T-helper 2 cell (primary cell): Measurements from ENCODE around the gene CCDC144A.
"Not testable (repeated sequence)": the region's sequence is repeated elsewhere in the genome, so short reads cannot be mapped to it uniquely, and the experiment has no call there.

Experiments
- DNase-seq, 5 experiments: peaks; one replicate each; pipeline versions ENCODE4 v3.0.0 to v3.0.0-alpha.2; 2012 to 2022

CCDC144A gene

DNA sequence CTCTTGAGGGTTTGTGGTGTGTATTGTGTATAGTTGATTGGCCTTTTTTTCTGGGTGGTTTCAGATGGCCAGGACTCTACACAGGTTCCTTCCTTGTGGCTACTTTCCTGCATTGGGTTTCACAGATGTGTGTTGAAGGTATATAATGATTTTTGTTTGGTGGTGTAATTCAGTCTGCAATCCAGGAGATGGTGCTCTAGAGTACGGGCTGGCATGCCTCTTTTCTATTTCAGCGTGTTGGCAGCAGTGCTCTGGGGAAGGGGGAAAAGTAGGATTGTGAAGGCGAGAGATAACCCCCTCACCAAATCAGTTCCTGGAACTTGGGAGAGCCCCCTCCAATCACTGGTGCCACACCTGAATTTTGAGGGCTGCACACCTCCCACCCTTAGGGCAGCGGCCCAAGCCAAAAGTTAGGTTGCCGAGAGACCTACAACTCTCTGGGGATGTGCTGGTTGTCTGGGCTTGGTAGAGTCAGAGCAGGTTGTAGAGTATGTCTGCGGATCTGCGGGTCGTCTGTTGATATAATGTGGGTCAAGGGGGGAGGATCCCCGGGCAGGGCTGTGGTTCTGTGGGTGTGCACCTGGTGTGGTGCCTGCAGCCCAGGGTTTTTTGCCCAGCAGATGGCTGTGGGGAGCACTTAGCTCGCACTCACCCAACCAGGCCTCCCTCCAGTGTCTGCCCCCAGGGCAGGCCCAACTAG lies 61.3 kb downstream of the CCDC144A start:
- DNase-seq: peak in 1 of 5 experiments; percentile 1

DNA sequence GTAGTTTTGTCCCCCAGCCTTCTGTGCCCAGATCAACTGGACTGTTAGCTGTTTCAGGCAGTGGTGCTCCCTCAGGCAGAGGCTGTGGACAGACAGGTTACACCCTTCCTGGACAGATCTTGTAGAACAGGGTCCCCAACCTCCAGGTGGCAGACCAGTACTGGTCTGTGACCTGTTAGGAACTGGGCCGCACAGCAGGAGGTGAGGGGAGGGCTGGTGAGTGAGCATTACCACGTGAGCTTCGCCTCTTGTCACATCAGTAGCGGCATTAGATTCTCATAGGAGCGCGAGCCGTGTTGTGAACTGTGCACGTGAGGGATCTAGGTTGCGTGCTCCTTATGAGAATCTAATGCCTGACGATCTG lies 61.9 kb downstream of the CCDC144A start:
- DNase-seq: not testable (repeated sequence)

DNA sequence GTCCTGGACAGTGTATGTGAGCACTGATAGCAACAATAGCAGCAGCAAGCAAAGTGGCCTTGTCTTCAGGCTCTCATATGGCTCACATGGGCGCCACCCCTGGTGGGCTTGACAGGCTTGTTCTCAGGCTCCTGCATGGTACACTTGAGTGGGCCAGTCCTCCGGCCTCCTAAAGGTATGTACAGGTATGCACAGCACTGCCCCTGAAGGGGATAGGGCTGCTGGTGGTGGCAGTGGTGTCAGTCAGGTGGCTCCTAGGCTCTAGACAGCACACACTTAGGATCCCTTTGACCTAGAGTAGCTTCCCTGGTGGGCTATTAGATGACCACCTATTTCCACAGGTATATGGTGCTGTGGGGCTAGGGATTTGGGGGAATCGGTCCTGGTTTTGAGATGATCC lies 67.5 kb downstream of the CCDC144A start:
- DNase-seq: not testable (repeated sequence)

DNA sequence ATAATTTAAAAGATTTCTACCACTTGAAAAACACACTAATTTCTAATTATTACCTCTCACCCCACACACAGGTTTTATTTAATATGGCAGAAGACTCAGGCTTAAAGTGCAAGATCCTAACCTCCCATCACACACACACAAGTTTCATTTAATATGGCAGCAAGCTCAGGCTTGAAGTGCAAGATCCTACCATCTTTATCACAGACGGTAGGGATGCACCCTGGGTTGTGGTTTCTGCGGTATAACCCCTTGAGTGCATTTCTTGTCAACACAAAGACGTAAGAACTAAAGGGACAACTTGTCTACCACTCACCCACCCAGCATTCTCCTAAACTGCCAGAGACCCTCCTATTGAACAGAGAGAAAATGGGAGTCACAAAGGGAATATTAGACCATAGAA lies 68.1 kb downstream of the CCDC144A start:
- peak in 1 of 5 experiments; percentile 3 for DNase-seq

DNA sequence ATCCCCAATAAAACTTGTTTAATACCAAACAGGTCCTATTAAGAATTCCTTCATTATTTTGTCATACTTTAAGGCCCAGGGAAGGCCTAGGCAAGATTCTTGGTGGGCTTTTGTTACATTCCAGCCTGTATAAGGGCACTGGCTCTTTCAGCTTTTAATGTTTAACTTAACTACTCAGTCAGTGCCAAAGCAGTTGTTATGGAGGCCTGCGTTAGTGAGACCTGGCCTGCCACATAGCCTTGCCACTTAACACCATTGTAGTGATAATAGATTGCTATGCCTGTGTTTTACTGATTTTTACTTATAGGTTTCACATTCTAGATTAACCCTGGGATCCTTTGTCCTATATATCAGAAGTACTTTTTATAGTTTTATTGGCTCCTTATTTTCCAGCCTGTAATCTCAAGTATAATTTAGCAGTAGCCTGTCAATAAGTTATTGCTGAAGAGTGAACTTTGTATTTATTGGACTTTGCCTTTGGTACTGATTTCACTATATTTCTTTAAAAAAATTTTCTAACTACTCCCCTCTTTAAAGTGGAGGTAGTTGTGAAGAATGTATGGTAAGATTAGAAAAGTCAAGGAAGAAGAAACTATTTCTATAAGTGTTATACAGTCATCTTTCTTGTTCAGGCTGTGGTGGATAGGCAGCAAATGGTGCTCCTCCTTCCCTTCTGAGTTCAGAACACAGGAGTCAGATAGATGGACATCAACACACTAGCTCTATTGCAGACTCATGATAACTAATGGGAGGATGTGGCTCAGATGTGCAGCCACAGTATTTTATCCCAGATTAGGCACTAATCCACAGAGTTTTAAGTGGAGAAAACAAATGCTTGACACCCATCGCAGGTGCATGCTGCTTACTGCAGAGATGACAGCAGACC lies 78.5 kb downstream of the CCDC144A start:
- not testable (repeated sequence) for DNase-seq

DNA sequence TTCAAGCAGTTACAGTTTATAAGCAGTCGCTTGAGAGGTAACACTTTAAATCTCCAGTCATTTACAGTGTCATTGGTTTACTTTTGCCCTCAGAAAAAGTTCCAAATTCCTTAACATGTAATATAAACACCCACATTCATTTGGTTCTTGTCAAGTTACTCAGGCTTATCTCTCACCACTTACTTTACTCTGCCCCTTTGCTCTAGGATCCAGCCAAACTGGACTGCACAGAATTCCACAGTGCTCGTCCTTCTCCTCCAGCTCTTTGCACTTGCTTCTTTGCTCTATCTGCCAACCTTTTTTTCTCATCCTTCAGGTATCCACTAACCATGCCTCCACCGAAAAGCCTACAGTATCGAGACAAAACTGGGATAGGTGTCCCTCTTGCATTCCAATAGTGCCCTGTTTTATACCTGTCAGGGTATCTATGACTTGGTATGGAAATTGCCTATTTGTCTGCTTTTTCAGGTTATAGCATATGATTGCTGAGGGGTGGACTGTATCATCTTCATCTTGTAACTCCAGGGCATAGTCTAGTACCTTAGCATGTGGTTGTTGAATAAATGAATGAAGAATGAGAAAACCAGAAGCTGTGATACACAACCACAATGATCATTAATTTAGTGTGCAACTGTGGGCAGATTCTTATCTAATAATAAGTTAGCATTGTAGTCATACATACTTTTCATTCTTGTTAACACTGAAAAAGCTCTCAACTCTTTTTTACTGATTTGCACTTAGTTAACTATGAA lies 82.5 kb downstream of the CCDC144A start:
- not testable (repeated sequence) for DNase-seq

DNA sequence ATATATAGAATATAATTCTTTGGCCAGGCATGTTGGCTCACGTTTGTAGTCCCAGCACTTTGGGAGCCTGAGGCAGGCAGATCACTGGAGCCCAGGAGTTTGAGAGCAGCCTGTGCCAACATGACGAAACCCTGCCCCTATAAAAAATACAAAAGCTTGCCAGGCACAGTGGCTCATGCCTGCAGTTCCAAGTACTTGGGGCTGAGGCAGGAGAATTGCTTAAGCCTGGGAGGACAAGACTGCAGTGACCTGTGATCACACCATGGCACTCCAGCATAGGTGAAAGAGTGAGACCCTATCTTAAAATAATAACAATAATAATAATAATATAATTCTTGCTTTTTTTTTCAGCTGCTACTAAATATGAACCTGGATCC lies 83.1 kb downstream of the CCDC144A start:
- DNase-seq: not testable (repeated sequence)

DNA sequence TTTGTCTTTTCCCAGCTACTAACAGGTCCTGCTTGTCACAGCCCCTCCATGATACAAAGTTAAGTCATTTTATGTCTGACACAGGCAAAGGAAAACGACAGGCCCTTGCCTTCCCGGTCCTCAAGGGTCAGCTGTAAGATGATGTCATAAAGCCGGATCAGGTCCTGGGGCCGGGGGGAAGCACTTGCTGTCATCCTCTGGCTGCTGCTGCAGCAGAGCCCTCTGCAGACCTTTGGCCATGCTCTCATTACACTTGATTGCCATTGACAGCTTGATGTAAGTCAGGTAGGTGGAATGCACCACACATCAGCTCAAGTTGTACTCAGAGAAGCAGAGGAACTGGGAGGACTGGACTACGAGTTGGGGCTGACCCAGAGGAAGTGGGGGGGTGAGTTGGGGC lies 97.8 kb downstream of the CCDC144A start:
- DNase-seq: not testable (repeated sequence)

DNA sequence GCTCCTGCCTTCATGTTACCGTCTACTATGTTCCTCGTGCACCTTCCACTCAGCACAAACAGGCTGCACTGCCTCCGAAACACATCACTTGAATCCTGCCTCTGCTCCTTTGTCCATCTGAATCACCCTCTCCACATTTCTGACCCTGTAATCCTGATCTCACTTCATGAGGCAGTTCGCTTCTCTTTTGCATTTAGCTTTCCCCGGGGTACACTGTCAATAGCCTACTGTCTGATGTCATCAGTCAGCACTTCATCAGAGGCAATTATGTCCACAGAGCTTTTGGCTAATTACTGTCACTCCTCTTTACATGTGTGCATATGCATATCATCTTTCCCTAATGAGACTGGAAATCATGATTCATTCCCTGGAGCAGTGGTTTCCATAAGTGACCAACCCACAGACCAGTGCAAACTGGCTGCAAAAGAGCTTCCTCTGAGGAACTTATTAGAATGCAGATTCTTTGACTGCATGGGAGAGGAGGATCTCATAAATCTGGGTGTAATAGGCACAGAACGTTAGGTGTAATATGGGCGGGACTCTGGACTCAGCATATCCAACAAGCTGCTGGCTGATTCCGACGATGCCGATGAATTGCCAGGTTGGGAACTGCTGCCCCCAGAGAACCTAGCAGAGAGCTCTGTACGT lies 99.0 kb downstream of the CCDC144A start:
- not testable (repeated sequence) for DNase-seq

DNA sequence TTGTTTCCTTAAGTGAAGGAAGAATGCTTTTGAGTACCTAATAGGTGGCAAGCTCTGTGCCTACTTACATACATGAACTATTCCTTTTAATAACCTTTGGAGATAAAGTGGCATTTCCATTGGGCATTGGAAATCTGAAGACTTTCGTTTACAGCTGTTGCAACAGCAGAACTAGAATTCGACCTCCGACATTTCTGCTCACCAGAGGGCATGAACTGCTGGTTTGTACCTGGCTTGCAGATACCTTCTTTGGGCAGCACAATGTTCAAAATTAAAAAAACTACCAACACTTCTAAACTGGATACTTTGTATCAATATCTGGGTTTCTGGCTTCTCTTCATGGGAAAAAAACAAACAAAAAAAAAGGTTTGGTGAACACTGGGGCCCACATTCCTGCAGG lies 99.6 kb downstream of the CCDC144A start:
- DNase-seq: not testable (repeated sequence)

DNA sequence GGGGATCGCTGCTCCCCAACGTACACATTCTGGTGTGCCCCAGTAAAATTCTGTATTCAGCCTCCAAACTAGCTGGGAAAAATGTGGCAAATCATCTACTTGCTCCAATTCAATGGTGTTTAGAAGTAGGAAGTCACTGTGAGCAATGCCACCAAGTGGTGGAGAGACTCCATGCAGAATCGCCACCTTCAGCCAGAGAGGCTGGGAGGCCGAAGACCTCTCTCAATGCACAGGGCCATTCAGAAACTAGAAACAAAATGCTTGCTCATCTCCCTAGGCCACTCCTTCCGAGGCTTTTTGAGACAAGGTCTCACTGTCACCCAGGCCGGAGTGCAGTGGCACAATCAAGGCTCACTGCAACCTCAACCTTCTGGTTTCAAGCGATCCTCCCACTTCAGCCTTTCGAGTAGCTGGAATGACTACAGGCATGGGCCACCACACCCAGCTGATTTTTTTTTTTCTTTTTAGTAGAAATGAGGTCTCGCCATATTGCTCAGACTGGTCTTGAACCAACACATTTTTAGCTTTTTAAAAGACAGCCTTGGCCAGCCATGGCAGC lies 100.4 kb downstream of the CCDC144A start:
- DNase-seq: not testable (repeated sequence)

DNA sequence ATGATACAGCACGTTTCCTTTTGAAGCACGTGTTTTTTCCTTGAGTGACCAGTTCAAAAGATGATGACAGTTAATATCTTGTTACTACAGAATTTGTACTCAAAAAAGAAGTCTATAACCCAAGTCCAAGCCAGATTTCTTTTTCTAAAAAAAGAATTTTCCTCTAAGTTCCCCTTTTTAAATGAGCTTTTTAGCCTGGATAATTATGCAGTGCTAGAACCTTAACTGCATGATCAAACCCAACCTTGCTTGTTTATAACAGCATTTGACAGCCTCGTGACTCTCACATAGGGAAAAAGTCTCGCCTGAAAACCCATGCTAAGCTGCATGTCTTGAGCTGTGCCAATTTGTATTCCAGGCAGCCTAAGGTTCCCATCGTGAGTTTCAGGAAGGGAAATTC lies 104.2 kb downstream of the CCDC144A start:
- DNase-seq: not testable (repeated sequence)

DNA sequence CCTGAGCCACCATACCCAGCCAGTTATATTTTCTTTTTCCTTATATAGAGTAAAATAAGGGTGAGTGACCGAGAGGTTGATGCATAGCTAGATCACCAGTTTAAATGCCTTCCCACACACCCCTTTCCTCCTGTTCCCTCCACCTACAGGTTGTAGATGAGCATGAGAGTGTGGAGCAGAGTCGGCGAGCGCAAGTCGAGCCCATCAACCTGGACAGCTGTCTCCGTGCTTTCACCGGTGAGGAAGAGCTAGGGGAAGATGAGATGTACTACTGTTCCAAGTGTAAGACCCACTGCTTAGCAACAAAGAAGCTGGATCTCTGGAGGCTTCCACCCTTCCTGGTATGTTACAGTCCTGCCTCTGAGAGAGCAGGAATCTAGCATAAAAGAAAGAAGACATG lies 105.9 kb downstream of the CCDC144A start:
- not testable (repeated sequence) for DNase-seq

DNA sequence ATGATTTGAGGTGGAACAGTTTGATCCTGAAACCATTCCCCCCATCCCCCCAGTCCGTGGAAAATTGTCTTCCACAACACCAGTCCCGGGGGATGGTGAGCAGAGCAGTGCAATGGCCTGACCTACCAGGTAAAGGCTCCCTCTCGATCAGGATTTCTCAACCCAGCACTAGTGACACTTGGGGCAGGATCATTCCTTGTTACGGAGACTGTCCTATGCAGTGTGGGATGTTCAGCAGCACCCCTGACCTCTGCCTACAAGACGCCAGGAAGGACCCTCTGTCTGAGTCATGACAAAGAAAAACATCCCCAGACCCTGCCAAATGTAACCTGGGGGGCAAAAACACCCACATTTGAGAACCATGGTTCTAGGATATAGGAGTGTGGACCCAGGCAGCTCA lies 114.8 kb downstream of the CCDC144A start:
- not testable (repeated sequence) for DNase-seq

DNA sequence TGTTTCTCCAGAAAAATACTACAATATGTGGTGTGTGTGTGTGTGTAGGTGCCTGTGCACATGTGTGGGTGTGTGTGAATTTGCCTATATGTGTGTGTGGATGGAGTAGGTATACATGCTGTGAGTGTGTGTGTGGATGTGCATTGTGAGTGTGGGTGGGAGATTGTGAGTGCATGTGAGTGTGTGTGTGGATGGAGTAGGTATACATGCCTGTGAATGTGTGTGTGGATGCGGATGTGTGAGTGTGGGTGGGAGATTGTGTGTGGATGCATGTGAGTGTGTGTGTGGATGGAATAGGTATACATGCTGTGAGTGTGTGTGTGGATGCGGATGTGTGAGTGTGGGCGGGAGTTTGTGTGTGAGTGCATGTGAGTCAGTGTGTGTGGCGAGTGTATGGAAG lies 116.6 kb downstream of the CCDC144A start:
- not testable (repeated sequence) for DNase-seq

DNA sequence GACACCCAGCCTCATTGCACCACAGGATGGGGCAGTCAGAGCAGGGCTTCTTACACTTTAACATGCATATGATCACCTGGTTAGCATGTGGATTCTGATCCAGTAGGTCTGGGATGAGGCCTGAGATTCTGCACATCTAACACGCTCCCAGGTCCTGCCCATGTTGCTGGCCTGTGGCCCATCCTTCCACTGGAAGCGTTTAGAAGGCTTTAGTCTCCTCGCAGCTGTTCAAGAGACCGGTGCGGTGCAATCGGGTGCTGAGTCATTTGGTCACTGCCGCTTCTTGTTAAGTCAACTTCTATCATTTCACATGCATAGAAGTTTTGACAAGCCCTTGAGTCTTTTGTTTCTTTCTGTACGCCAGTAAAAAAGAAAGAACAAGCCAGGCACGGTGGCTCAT lies 117.6 kb downstream of the CCDC144A start:
- DNase-seq: not testable (repeated sequence)

DNA sequence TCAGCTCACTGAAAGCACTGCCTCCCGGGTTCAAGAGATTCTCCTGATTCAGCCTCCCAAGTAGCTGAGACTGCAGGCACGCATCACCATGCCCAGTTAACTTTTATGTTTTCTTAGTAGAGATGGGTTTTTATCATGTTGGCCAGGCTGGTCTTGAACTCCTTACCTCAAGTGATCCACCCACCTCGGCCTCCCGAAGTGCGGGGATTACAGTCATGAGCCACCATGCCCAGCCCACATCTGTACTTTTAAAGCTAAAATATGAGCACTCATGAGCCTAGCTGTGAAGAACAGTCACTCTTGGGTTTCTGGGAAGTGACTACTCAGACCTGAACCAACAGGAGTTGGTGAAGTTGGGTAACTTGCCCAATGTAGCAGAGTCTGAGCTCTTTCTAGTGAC lies 120.2 kb downstream of the CCDC144A start:
- not testable (repeated sequence) for DNase-seq

DNA sequence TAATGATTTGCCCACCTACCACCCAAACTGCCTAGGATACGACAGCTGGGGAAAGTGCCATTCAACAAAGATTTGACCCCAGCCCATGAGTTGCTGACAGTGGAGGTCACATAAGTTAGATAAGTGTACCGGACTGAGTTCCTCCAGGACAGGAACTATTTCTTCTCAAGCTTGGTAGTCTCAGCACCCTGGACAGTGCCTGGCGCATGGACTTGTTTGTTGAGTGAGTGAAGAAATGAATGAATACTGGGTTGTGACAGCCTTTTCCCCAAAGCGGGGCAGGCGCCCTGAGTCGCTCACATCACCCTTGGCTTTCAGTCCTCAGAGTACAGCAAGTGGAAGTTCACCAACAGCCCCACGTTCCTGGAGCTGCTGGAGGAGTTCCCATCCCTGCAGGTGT lies 122.1 kb downstream of the CCDC144A start:
- DNase-seq: peak in 1 of 5 experiments; percentile 22

DNA sequence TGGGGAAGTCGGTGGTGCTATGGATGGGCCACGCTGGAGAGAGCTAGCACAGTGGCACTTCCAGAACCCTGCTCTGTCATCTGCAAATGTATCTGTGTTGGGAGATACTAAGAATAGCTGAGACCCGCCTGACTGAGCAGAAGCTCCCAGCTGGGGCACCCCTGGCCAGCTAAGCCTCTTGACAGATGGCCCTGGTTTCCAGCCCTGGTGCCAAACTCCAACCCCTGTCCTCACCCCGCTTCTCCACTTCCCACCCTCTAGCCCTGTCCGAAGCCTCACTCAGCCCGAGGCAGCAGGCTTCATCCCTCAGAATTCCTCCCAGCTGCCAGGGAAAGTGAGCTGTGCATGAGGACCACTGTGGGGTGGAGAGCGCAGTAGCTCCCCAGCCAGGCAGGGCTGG lies 124.4 kb downstream of the CCDC144A start:
- no peak for DNase-seq

DNA sequence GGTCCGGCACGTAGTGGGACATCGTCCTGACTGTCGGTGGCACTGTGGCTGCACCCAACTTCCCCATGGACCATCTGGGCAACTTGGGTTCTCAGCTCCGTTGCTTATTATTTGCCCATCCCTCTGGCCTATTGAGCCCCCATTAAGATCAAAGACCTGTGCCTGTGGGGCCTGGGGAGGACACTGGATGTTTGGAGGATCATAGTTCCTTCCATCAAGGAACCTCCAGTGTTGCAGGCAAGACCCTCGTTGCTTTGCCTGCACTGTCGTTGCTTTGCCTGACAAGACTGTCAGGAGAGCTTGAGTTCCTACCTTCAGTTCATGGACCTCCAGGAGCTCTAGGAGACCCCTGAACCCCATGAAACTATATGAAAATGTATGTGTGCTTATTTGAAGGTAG lies 127.2 kb downstream of the CCDC144A start:
- no peak for DNase-seq

DNA sequence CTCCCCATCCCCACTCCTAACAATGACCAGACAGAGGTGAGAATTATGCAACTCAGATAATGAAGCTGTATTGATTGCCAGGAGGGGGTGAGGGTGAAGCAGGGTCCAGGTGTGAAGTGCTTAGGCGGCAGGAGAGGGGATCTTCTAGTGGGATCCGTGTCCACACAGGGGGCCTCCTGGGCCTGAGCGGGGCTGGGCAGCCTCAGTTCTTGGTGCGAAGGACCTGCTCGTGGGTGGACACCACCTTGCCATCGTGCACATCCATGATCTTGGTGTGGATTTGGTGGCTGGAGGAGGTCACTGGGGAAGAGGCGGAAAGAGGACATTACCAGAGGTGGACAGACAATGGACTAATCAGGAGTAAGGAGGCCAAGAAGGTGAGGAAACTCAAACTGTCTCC lies 127.9 kb downstream of the CCDC144A start:
- not testable (repeated sequence) for DNase-seq

DNA sequence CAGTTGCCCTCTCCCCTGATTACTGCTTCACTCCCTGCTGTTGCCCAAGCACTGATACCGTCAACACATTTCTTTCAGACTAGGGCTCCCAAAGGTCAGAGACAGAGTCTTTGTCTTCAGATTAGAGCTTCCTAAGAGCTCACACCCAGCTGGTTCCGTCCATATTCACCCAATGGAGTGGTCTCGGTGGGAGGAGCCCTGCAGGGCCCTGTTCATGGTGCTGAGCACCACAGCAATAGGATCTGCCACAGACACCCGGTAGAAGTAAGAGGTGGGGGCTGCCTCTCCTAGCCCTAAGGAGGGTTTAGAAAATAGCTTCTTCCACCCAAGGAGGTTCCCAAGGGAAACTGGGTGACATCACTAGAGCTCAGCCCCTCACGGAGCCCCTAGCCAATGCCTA lies 128.3 kb downstream of the CCDC144A start:
- no peak for DNase-seq
